A549 (cell line): Measurements from ENCODE around the gene TLDC2.

Experiments
- EP300 ChIP-seq, 2 experiments: fragments of >200 bp; sonication (Bioruptor Twin); formaldehyde crosslinking; IDR thresholded peaks; 2 replicates in 1 of 2; 3 replicates in 1 of 2; pipeline ENCODE4 v1.6.1; 2016 to 2017
- HDAC2 ChIP-seq: fragments of 200-600 bp; sonication (generic); IDR thresholded peaks from 2 replicates; pipeline ENCODE4 v1.6.1; 2016
- KDM5A ChIP-seq: fragments of 200-600 bp; sonication (generic); IDR thresholded peaks from 2 replicates; pipeline ENCODE4 v1.6.1; 2016; ENCODE audit warnings: antibody characterized with exemption, mild to moderate bottlenecking
- MAX ChIP-seq: IDR thresholded peaks from 2 replicates; pipeline ENCODE4 v1.6.1; 2012
- NPAS2 ChIP-seq: fragments of 250-450 bp; sonication (Bioruptor Pico); IDR thresholded peaks from 2 replicates; pipeline ENCODE4 v1.8.0; 2022; ENCODE audit warnings: mild to moderate bottlenecking, moderate library complexity, borderline replicate concordance
- RCOR1 ChIP-seq: fragments of 150-350 bp; IDR thresholded peaks from 2 replicates; pipeline ENCODE4 v1.6.1; 2014; ENCODE audit warnings: antibody characterized with exemption, low read length, low read depth
- TP53 ChIP-seq: fragments of 250-450 bp; sonication (Bioruptor Pico); IDR thresholded peaks from 2 replicates; pipeline ENCODE4 v1.5.0; 2021; ENCODE audit warnings: mild to moderate bottlenecking, moderate library complexity
- ZSCAN20 ChIP-seq: fragments of 250-450 bp; sonication (Bioruptor Pico); IDR thresholded peaks from 2 replicates; pipeline ENCODE4 v1.8.0; 2022; ENCODE audit warnings: mild to moderate bottlenecking, moderate library complexity
- TF ChIP-seq, protein P1 (sequence below): fragments of >200 bp; sonication (Bioruptor Twin); formaldehyde crosslinking; IDR thresholded peaks from 3 replicates; pipeline ENCODE4 v1.5.1; 2016

- no peak for TF ChIP-seq EP300 (IDR thresholded peaks at IDR 0.05)
- no peak for TF ChIP-seq RCOR1
- TF ChIP-seq, protein P1, sequence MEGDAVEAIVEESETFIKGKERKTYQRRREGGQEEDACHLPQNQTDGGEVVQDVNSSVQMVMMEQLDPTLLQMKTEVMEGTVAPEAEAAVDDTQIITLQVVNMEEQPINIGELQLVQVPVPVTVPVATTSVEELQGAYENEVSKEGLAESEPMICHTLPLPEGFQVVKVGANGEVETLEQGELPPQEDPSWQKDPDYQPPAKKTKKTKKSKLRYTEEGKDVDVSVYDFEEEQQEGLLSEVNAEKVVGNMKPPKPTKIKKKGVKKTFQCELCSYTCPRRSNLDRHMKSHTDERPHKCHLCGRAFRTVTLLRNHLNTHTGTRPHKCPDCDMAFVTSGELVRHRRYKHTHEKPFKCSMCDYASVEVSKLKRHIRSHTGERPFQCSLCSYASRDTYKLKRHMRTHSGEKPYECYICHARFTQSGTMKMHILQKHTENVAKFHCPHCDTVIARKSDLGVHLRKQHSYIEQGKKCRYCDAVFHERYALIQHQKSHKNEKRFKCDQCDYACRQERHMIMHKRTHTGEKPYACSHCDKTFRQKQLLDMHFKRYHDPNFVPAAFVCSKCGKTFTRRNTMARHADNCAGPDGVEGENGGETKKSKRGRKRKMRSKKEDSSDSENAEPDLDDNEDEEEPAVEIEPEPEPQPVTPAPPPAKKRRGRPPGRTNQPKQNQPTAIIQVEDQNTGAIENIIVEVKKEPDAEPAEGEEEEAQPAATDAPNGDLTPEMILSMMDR = no peak
- TF ChIP-seq NPAS2 = no peak
- TF ChIP-seq TP53 = no peak
- no peak for TF ChIP-seq MAX
- TF ChIP-seq KDM5A = no peak
- TF ChIP-seq ZSCAN20 (CRISPR knock-in tag) = no peak
- no peak for TF ChIP-seq HDAC2
Measured at GRCh38 chr20:36924167-36925045, 48.5 kb downstream of the TLDC2 start.
